GM18873 (cell line): ENCODE results near the gene TRMT2A.

ENCODE experiments used
- ATAC-seq: cut with Tn5 transposase; IDR thresholded peaks from one replicate; pipeline ENCODE4 v1.9.1; 2021; ENCODE audit warnings: mild to moderate bottlenecking, moderate library complexity, moderate number of reproducible peaks; ENCODE audit not compliant: unreplicated experiment, low FRiP score

The TRMT2A gene

DNA sequence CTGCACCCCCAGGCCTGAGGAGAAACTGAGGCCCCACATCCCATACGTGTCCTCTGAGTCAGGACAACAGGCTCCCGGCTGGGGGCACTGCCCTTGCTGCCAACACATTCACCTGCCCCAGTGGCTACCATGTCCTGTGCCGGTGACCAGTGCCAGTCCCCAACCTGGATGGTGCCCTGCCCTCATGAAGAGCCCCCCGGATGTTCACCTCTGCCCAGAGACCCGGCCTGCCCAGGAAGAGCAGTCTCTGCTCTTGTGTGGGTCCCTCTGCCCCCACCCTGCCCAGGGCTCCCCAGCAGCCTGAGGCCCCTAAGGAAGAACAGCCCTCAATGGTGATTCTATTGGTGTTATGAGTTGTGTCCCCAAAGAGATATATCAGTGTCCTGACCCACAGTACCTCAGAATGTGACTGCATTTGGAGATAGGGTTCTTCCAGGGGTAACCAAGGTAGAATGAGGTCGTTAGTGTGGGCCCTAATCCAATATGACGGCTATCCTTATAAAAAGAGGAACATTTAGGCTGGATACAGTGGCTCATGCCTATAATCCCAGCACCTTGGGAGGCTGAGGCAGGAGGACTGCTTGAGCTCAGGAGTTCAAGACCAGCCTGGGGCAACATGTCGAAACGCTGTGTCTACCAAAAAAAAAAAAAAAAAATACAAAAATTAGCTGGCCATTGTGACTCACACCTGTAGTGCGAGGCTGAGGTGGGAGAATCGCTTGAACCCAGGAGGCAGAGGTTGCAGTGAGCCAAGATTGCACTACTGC is 50.2 kb downstream of the TRMT2A start:
- no peak for ATAC-seq

- no peak for ATAC-seq
Observed at GRCh38 chr22:20065896-20066616, 51.0 kb downstream of the TRMT2A start.

DNA sequence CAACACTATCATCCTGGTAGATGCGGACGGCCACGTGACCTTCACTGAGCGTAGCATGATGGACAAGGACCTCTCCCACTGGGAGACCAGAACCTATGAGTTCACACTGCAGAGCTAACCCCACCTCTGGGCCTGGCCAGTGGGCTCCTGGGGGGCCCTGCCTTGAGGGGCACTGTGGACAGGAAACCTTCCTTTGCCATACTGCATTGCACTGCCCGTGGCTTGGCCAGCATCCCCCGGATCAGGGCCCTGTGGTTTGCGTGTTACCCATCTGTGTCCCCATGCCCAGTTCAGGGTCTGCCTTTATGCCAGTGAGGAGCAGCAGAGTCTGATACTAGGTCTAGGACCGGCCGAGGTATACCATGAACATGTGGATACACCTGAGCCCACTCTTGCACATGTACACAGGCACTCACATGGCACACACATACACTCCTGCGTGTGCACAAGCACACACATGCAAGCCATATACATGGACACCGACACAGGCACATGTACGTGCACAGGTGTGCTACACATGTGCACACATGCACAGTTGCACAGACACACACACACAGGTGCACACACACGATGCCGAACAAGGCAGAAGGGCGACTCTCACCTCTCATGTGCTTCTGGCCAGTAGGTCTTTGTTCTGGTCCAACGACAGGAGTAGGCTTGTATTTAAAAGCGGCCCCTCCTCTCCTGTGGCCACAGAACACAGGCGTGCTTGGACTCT is 52.3 kb downstream of the TRMT2A start:
- no peak for ATAC-seq

DNA sequence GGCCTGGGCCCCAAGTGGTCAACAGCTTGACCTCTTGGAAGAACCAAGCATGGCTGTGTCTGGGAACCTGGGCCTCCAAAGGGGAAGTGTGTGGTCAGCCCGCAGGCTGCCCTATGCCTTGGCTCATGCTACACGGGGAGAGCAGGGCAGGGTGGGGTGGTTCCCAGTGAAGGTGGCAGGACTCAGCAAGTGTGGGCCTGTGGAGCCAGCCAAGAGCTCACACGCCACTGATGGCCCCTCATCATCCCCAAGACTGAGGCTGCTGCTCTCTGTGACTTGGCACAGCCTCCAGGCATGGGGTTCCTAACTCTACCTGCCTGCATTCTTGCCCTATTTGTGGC is 52.9 kb downstream of the TRMT2A start:
- no peak for ATAC-seq

DNA sequence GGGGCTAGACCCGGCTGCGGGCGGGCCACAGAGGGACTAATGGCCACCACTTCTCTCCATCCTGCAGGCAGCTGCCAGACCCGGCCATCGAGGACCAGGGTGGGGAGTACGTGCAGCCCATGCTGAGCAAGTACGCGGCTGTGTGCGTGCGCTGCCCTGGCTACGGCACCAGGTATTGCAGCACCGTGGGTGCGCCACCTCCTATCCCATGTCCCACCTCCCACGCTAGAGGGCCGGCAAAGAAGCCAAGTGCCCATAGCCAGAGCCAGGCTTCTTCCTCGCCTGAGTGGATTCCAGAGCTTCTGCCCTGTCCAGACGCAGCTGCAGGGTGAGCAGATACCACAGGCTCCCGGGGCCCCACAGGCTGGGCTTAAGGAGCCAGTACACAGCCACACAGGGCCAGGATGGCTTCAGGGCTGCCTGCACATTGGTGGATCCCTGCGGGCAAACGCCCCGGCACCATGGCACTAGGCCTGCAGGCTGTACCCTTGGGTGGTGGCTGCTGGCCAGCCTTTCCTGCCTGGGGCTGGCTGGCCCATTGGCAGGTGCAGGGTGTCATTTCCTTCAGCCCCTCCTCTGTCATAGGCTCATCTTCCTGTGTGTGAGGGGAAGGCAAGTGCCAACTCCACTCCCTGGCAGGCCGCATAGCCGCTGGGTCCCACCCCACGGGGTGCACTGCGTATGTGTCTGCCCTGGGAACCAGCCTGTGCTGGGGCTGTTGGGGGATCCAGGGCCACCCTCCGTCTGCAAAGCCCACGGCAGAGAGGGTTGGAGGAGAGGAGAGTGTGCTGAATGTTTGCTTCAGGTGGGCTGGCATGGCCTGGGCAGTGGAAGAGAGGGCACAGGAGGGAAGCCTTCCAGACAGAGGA is 53.5 kb downstream of the TRMT2A start:
- ATAC-seq: no peak

DNA sequence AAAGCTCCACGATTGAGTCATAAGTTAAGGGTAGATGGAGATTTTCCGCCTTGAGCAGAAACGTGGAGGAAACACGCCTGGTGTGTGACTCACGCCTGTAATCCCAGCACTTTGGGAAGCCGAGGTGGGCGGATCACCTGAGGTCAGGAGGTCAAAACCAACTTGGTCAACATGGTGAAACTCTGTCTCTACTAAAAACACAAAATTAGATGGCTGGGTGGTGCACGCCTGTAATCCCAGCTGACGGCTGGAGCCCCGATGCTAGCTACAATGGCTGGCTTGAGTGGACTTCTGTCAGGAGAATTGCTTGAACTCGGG is 54.3 kb downstream of the TRMT2A start:
- ATAC-seq: no peak

- ATAC-seq: no peak
Observed at GRCh38 chr22:20062043-20062765, 54.8 kb downstream of the TRMT2A start.
